Natural killer cell (primary cell): Measurements from ENCODE around the gene IBTK. TPM values are rescaled to one million over a fixed set of nuclear protein-coding genes. Genes with fewer than 3 reads are reported as not detected.

Source experiments
- ATAC-seq, 3 donors: fragments of 150-1000 bp in 2 of 3; fragments of 200-7000 bp in 1 of 3; cut with Tn5 transposase; 1 replicate in 1 of 3; 2 replicates in 2 of 3; pipeline ENCODE4 v1.10.0; 2021; ENCODE audit warnings: mild to moderate bottlenecking in 2 of 3, moderate library complexity in 2 of 3
- DNase-seq, 2 donors: peaks; one replicate each; pipeline versions ENCODE4 v3.0.0 to v3.0.0-alpha.2; 2013 to 2021; ENCODE audit warnings: mixed read lengths in 1 of 2
- H3K27ac ChIP-seq: one replicate; pipeline ENCODE4 v1.5.1; 2013; ENCODE audit warnings: mild to moderate bottlenecking, low read length
- H3K27me3 ChIP-seq: one replicate; pipeline ENCODE4 v1.6.1; 2013; ENCODE audit warnings: low read length; ENCODE audit not compliant: control insufficient read depth, insufficient read depth
- H3K36me3 ChIP-seq: one replicate; pipeline ENCODE4 v1.6.1; 2013; ENCODE audit warnings: low read length; ENCODE audit not compliant: control insufficient read depth, insufficient read depth
- H3K4me1 ChIP-seq: one replicate; pipeline ENCODE4 v1.6.1; 2013; ENCODE audit warnings: low read length; ENCODE audit not compliant: control insufficient read depth, insufficient read depth
- H3K4me3 ChIP-seq: one replicate; pipeline ENCODE4 v1.5.1; 2013; ENCODE audit warnings: low read length
- H3K9me3 ChIP-seq: one replicate; pipeline ENCODE4 v1.6.1; 2013; ENCODE audit warnings: low read length; ENCODE audit not compliant: control insufficient read depth, insufficient read depth
- H3K27ac Mint-ChIP-seq, 2 donors: one replicate each; pipeline ENCODE4 v1.8.0; 2022; ENCODE audit warnings: mild to moderate bottlenecking in 2 of 2, mixed read lengths in 2 of 2, moderate library complexity in 1 of 2
- H3K27me3 Mint-ChIP-seq, 2 donors: one replicate each; pipeline ENCODE4 v1.8.0; 2022; ENCODE audit warnings: low read depth in 2 of 2, mixed read lengths in 2 of 2
- H3K36me3 Mint-ChIP-seq: one replicate; pipeline ENCODE4 v1.8.0; 2022; ENCODE audit warnings: mixed read lengths
- H3K4me1 Mint-ChIP-seq, 2 donors: one replicate each; pipeline ENCODE4 v1.8.0; 2022; ENCODE audit warnings: mixed read lengths in 2 of 2
- H3K4me3 Mint-ChIP-seq: one replicate; pipeline ENCODE4 v1.8.0; 2022; ENCODE audit warnings: mild to moderate bottlenecking, moderate library complexity, mixed read lengths
- H3K9me3 Mint-ChIP-seq, 2 donors: one replicate each; pipeline ENCODE4 v1.8.0; 2022; ENCODE audit warnings: mixed read lengths in 2 of 2
- WGBS: methylation state at CpG from one replicate; pipeline ENCODE4 v1.1.7; 2013; ENCODE audit warnings: missing lambda C conversion rate; ENCODE audit not compliant: insufficient coverage; 5-methylcytosine and 5-hydroxymethylcytosine counted together
- intact Hi-C: fragments of 100-400 bp; cut with micrococcal nuclease; formaldehyde crosslinking; loops from one replicate; pipeline ENCODE4 v1.14.2; 2022
- total RNA-seq, 4 donors: library from RNA; stranded (reverse); fragments of 120-200 nt in 1 of 4; gene quantifications; one replicate each; pipeline versions ENCODE4 v1.2.3 to v1.2.4, GENCODE V29; 2013 to 2022
- TF ChIP-seq, protein P1 (sequence below): fragments of 200-600 bp; IDR thresholded peaks from one replicate; pipeline ENCODE4 v1.8.0; 2022; ENCODE audit warnings: antibody characterized with exemption

IBTK gene
- total RNA-seq, 3 donors from 2014 or later (not counting 1 experiment from before 2014, with no cell fraction given): 18.3 to 23.5 (median 22.2) TPM

DNA sequence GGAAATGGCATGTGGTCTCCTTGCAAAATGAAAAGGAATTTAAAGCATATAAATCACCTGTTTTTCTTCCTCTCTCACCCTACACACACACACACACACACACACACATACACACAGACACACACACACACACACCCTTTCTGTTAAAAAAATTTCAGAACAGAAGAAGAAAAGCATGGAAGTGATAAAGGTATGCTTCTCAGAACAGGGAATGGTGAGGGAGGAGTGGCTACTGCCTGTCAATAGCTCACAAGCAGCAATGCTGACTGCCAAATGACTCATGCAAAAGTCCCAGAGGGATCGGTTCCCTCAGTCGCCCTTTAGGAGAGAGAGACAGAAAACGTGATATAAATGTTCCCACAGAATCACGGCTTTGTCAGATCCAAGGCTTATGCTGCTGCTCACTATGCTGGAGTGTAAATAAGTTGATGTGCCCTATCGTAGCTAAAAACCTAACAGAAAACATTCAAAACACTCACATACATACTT, 102.6 kb downstream of the IBTK start:
- Mint-ChIP-seq H3K4me3 (no peak overlapping the region), H3K27ac (no peak overlapping the region), H3K27me3 (no peaks in the 10 kb centered on the region), H3K36me3 (peaks cover 5% of the 10 kb centered on the region), H3K4me1 (no peaks in the 10 kb centered on the region), H3K9me3 (no peaks in the 10 kb centered on the region)
- H3K4me1 ChIP-seq: no peaks in the 10 kb centered on the region
- TF ChIP-seq, protein P1, sequence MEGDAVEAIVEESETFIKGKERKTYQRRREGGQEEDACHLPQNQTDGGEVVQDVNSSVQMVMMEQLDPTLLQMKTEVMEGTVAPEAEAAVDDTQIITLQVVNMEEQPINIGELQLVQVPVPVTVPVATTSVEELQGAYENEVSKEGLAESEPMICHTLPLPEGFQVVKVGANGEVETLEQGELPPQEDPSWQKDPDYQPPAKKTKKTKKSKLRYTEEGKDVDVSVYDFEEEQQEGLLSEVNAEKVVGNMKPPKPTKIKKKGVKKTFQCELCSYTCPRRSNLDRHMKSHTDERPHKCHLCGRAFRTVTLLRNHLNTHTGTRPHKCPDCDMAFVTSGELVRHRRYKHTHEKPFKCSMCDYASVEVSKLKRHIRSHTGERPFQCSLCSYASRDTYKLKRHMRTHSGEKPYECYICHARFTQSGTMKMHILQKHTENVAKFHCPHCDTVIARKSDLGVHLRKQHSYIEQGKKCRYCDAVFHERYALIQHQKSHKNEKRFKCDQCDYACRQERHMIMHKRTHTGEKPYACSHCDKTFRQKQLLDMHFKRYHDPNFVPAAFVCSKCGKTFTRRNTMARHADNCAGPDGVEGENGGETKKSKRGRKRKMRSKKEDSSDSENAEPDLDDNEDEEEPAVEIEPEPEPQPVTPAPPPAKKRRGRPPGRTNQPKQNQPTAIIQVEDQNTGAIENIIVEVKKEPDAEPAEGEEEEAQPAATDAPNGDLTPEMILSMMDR: no peak
- DNase-seq (no peak), ATAC-seq (no peak)
- intact Hi-C loops: no loop called here
- H3K27ac ChIP-seq: no peak overlapping the region
- H3K36me3 ChIP-seq: no peaks in the 10 kb centered on the region
- no peaks in the 10 kb centered on the region for H3K27me3 ChIP-seq
- no peak overlapping the region for H3K4me3 ChIP-seq
- no peaks in the 10 kb centered on the region for H3K9me3 ChIP-seq
- 83% methylated on average over 5 of the region's 5 CpGs for WGBS

DNA sequence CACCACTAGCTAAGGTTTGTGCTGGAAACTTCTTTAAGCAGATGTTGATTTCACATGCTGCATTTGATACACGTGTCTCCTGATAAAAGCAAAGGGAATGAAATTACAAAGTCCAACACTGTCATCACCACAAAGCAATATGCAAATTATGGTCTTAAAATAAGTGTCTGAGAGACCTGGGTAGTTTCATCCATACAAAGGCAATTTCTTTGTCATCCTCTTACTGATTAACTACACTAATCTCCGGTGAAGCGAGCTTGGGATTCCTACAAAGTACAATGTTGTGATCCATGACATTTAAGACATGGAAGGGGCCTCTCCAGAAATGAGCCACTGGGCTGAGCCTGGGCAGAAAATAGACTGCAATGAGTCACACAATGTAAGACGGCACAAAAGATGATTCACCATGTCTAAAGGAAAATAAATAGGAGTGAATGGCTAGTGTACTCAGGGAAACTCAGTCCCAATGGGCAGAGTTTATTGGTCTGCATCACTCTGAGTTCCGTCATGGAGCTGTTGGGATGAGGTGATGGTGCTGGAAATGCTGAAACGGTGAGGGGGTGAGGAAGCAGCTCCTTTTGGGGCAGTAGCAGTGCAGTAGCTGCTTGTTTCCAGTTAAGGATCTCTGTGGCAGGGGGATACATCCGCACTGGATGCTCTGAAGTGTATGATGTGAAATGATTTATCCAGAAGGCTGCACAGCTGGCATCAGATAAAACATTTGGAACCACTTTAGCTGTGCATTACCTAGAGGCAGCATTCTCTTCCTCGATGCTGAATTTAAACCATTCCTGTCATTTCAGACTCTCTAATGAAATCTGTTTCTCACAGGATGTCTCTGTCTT, 103.3 kb downstream of the IBTK start:
- Histone ChIP-seq H3K27ac (no peak overlapping the region), H3K9me3 (no peaks in the 10 kb centered on the region), H3K27me3 (no peaks in the 10 kb centered on the region), H3K36me3 (no peaks in the 10 kb centered on the region), H3K4me1 (no peaks in the 10 kb centered on the region), H3K4me3 (no peak overlapping the region)
- DNase-seq: no peak
- H3K27me3 Mint-ChIP-seq: no peaks in the 10 kb centered on the region
- TF ChIP-seq, protein P1: no peak
- H3K4me3 Mint-ChIP-seq: no peak overlapping the region
- H3K9me3 Mint-ChIP-seq: no peaks in the 10 kb centered on the region
- no peak overlapping the region for H3K27ac Mint-ChIP-seq
- peaks cover 2% of the 10 kb centered on the region for H3K36me3 Mint-ChIP-seq
- no peak for ATAC-seq
- WGBS: 83% methylated on average over 8 of the region's 8 CpGs
- intact Hi-C loops: no loop called here
- H3K4me1 Mint-ChIP-seq: no peaks in the 10 kb centered on the region

DNA sequence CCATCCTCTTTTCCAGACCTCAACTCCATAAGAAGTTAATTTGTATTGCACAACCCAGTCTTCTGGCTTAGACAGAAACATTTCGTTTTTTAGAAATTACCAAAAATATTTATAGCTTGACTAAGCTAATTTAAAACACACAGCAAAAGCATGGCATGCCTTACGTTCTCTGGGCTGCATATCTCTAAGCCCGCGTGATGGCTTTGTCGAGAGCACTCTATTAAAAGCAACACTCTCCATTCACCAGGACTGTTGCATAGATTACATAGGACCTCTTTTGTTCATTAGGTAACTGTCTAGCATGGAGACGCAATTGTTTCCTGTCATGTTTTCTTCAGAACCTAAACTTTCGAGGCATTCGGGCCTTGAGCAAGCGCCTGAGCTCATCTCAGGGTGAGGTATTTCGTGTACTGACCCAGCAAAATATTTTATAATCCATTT, 104.5 kb downstream of the IBTK start:
- no peaks in the 10 kb centered on the region for H3K9me3 Mint-ChIP-seq
- H3K27ac Mint-ChIP-seq: no peak overlapping the region
- no peak overlapping the region for H3K4me3 ChIP-seq
- intact Hi-C loops: no loop called here
- H3K36me3 ChIP-seq: no peaks in the 10 kb centered on the region
- ATAC-seq (no peak), DNase-seq (no peak)
- H3K27me3 Mint-ChIP-seq: no peaks in the 10 kb centered on the region
- no peaks in the 10 kb centered on the region for H3K4me1 Mint-ChIP-seq
- H3K36me3 Mint-ChIP-seq: no peaks in the 10 kb centered on the region
- H3K9me3 ChIP-seq: no peaks in the 10 kb centered on the region
- no peak overlapping the region for H3K4me3 Mint-ChIP-seq
- TF ChIP-seq, protein P1: no peak
- no peaks in the 10 kb centered on the region for H3K4me1 ChIP-seq
- WGBS: 94% methylated on average over 10 of the region's 10 CpGs
- H3K27me3 ChIP-seq: no peaks in the 10 kb centered on the region
- H3K27ac ChIP-seq: no peak overlapping the region
